B cell (primary cell): ENCODE data around the gene GNA12. TPM values are rescaled to one million over a fixed set of nuclear protein-coding genes. Genes with fewer than 3 reads are reported as not detected.

Source experiments
- ATAC-seq: fragments of 200-7000 bp; cut with Tn5 transposase; one replicate; pipeline ENCODE4 v1.10.0; 2021; ENCODE audit warnings: low read depth, mild to moderate bottlenecking, moderate number of reproducible peaks, moderate library complexity
- CTCF ChIA-PET: fragments of 350-600 bp; sonication (Branson Sonifier 250); formaldehyde crosslinking; loops from one replicate; lab custom pipeline; 2021; ENCODE audit warnings: antibody characterized with exemption, inconsistent platforms; lab: Charles Lee
- POLR2A ChIA-PET: fragments of 350-600 bp; sonication (Branson Sonifier 250); formaldehyde crosslinking; loops from one replicate; lab custom pipeline; 2021; ENCODE audit warnings: antibody characterized with exemption; lab: Charles Lee
- DNase-seq: peaks from one replicate; pipeline ENCODE4 v3.0.0; 2013
- H2AFZ ChIP-seq: 2 replicates; pipeline ENCODE4 v1.6.1; 2012; ENCODE audit warnings: mild to moderate bottlenecking, low read depth, low read length; ENCODE audit not compliant: insufficient read depth, poor library complexity, severe bottlenecking
- H3K27ac ChIP-seq, 2 donors: 1 replicate in 1 of 2; 2 replicates in 1 of 2; pipeline ENCODE4 v1.5.1; 2012 to 2013; ENCODE audit warnings: low read length in 2 of 2, mild to moderate bottlenecking in 2 of 2, moderate library complexity in 1 of 2
- H3K27me3 ChIP-seq, 4 experiments: fragments of 200-600 bp in 1 of 4; sonication (generic) in 1 of 4; replicated peaks in 1 of 4; 1 replicate in 2 of 4; 2 replicates in 2 of 4; pipeline versions ENCODE4 v1.6.1 to v1.7.0; 2013 to 2016; ENCODE audit warnings: low read length in 3 of 4, mild to moderate bottlenecking in 2 of 4, mixed read lengths in 1 of 4, moderate library complexity in 1 of 4; ENCODE audit not compliant: insufficient read depth in 4 of 4, control insufficient read depth in 3 of 4; ENCODE audit errors: control extremely low read depth in 1 of 4
- H3K36me3 ChIP-seq, 2 experiments: replicated peaks in 1 of 2; 1 replicate in 1 of 2; 2 replicates in 1 of 2; pipeline versions ENCODE4 v1.6.1 to v1.7.1; 2013; ENCODE audit warnings: low read length in 1 of 2; ENCODE audit not compliant: insufficient read depth in 2 of 2, control insufficient read depth in 1 of 2; ENCODE audit errors: control extremely low read depth in 1 of 2, extremely low read depth in 1 of 2
- H3K4me1 ChIP-seq, 2 donors: fragments of 200-600 bp in 1 of 2; sonication (generic) in 1 of 2; 1 replicate in 1 of 2; 2 replicates in 1 of 2; pipeline versions ENCODE4 v1.5.1 to v1.6.1; 2013 to 2017; ENCODE audit warnings: low read length in 2 of 2; ENCODE audit not compliant: control insufficient read depth in 2 of 2, insufficient read depth in 2 of 2
- H3K4me2 ChIP-seq: replicated peaks from 2 replicates; pipeline ENCODE3; 2012; ENCODE audit warnings: mild to moderate bottlenecking, low read depth, low read length; ENCODE audit not compliant: poor library complexity, severe bottlenecking
- H3K4me3 ChIP-seq, 5 experiments: fragments of 200-600 bp in 1 of 5; sonication (generic) in 1 of 5; 1 replicate in 3 of 5; 2 replicates in 2 of 5; pipeline versions ENCODE4 v1.5.1 to v1.7.0; 2011 to 2016; ENCODE audit warnings: low read length in 4 of 5, mild to moderate bottlenecking in 4 of 5, low read depth in 2 of 5, control low read depth in 1 of 5, moderate library complexity in 1 of 5; ENCODE audit not compliant: insufficient read depth in 1 of 5; ENCODE audit errors: control extremely low read depth in 1 of 5, extremely low read depth in 1 of 5
- H3K79me2 ChIP-seq: fragments of 200-600 bp; sonication (generic); one replicate; pipeline ENCODE4 v1.6.0; 2016; ENCODE audit warnings: low read length; ENCODE audit not compliant: control insufficient read depth, insufficient read depth
- H3K9ac ChIP-seq: fragments of 200-600 bp; sonication (generic); 2 replicates; pipeline ENCODE4 v1.6.1; 2017; ENCODE audit warnings: mild to moderate bottlenecking, low read length, moderate library complexity
- H3K9me3 ChIP-seq, 3 donors: one replicate each; pipeline versions ENCODE4 v1.6.1 to v1.7.1; 2013; ENCODE audit warnings: low read length in 2 of 3; ENCODE audit not compliant: control insufficient read depth in 2 of 3, insufficient read depth in 1 of 3; ENCODE audit errors: control extremely low read depth in 1 of 3
- H4K20me1 ChIP-seq: 2 replicates; pipeline ENCODE4 v1.6.0; 2012; ENCODE audit warnings: mild to moderate bottlenecking, low read length; ENCODE audit not compliant: insufficient read depth, control insufficient read depth, poor library complexity, severe bottlenecking
- H3K27ac Mint-ChIP-seq: one replicate; pipeline ENCODE4 v1.8.0; 2021; ENCODE audit warnings: mixed read lengths
- H3K27me3 Mint-ChIP-seq: one replicate; pipeline ENCODE4 v1.8.0; 2021; ENCODE audit warnings: mixed read lengths
- H3K4me1 Mint-ChIP-seq: one replicate; pipeline ENCODE4 v1.8.0; 2021; ENCODE audit warnings: mixed read lengths
- H3K4me3 Mint-ChIP-seq: one replicate; pipeline ENCODE4 v1.8.0; 2021; ENCODE audit warnings: mixed read lengths
- H3K9me3 Mint-ChIP-seq: one replicate; pipeline ENCODE4 v1.8.0; 2022; ENCODE audit warnings: mixed read lengths; ENCODE audit not compliant: insufficient read depth
- CTCF ChIP-seq: fragments of 200-600 bp; IDR thresholded peaks from one replicate; pipeline ENCODE4 v1.8.0; 2022; ENCODE audit warnings: antibody characterized with exemption, mild to moderate bottlenecking
- EZH2 ChIP-seq: IDR thresholded peaks from 2 replicates; pipeline ENCODE4 v1.6.1; 2012; ENCODE audit warnings: borderline replicate concordance, low read depth, mild to moderate bottlenecking, moderate library complexity, low read length; ENCODE audit not compliant: insufficient read depth, poor library complexity, severe bottlenecking
- WGBS: methylation state at CpG from one replicate; pipeline ENCODE4 v1.1.5; 2013; ENCODE audit warnings: missing lambda C conversion rate; ENCODE audit not compliant: insufficient coverage; 5-methylcytosine and 5-hydroxymethylcytosine counted together
- intact Hi-C: fragments of 100-400 bp; cut with micrococcal nuclease; formaldehyde crosslinking; loops from one replicate; pipeline ENCODE4 v1.10.0; 2022
- polyA plus RNA-seq: library from polyadenylated mRNA; depleted of rRNA; stranded (reverse); fragments of >200 nt; gene quantifications from 2 replicates; pipeline ENCODE4 v1.2.3, GENCODE V29; 2012
- total RNA-seq, 2 donors: library from RNA; stranded (reverse); fragments of 120-200 nt in 1 of 2; gene quantifications; 1 replicate in 1 of 2; 2 replicates in 1 of 2; pipeline versions ENCODE4 v1.2.3 to v1.2.4, GENCODE V29; 2013 to 2022

GNA12 gene
- total and polyA plus RNA-seq, 2 donors (not counting 1 experiment from before 2014, with no cell fraction given): 34.6 to 110 TPM

DNA sequence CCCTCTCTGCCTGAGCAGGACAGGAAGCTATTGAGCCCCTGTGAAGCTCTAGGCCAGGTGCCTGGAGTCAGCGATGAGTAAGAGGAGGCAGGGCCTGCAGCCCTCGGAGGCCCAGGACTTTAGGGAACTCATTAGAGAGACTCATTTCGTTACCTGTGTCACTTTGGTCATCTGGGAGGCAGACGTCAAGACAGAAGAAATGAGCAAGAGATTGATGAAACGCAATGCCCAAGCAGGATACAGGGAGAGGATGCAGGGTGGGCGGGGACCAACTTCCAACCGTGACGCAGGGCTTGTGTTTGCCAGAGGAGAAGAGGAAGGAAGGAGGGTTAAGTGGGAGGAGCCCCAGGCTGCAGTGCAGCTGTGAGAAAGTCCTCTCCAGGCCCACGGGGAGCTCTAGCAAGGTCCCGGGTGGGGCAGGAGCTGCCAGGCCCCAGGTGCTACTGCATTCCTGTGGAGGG is 26.4 kb upstream of the GNA12 start:
- DNase-seq (peak; percentile 68), ATAC-seq (peak; percentile 82)
- H3K4me1 ChIP-seq: peaks cover 17 to 20% of the 10 kb centered on the region in 2 donors
- Mint-ChIP-seq H3K27me3 (no peaks in the 10 kb centered on the region), H3K4me3 (peak overlapping the region; percentile 77), H3K4me1 (peaks cover 30% of the 10 kb centered on the region), H3K27ac (peak overlapping the region; percentile 72), H3K9me3 (no peaks in the 10 kb centered on the region)
- no peaks in the 10 kb centered on the region for H3K27me3 ChIP-seq
- H3K9me3 ChIP-seq: no peaks in the 10 kb centered on the region
- CTCF ChIA-PET: interaction anchor here (0.6 to 1.5 kb wide), 6 partner anchors 17 to 632 kb away, joined by 3 read pairs; no protein-coding TSS in a partner anchor
- intact Hi-C loops: no loop called here
- WGBS: 3% methylated on average over 10 of the region's 10 CpGs
- H3K79me2 ChIP-seq: no peaks in the 10 kb centered on the region
- H2AFZ ChIP-seq: peak overlapping the region; percentile 85
- H3K27ac ChIP-seq: peak overlapping the region; percentile 1 to 16
- POLR2A ChIA-PET: interaction anchor here (0.6 kb wide), 1 partner anchor 71 kb away, joined by 3 read pairs; no protein-coding TSS in a partner anchor
- peak overlapping the region; percentile 57 for H3K9ac ChIP-seq
- no peaks in the 10 kb centered on the region for H4K20me1 ChIP-seq
- H3K36me3 ChIP-seq: no peaks in the 10 kb centered on the region
- TF ChIP-seq EZH2 (no peak), CTCF (no peak)
- peak overlapping the region; percentile 77 for H3K4me2 ChIP-seq
- peak overlapping the region in 4 of 5 experiments; percentile 12 to 66 (median 36) for H3K4me3 ChIP-seq

GRCh38 chr7:2869981-2870380 is 25.9 kb upstream of the GNA12 start:
- no peak for TF ChIP-seq EZH2
- no peak for TF ChIP-seq CTCF
- peak overlapping the region; percentile 72 for H3K27ac Mint-ChIP-seq
- CTCF ChIA-PET: interaction anchor here (0.6 to 1.5 kb wide), 6 partner anchors 17 to 1761 kb away, joined by 3 read pairs; no protein-coding TSS in a partner anchor
- no peaks in the 10 kb centered on the region for H3K79me2 ChIP-seq
- intact Hi-C loops: loop anchor here (10.0 kb wide), 1 partner anchor 195 kb away; no protein-coding TSS in a partner anchor
- no peaks in the 10 kb centered on the region for H3K27me3 ChIP-seq
- H4K20me1 ChIP-seq: no peaks in the 10 kb centered on the region
- 67% methylated on average over 13 of the region's 15 CpGs for WGBS
- POLR2A ChIA-PET: interaction anchor here (0.6 kb wide), 1 partner anchor 20 kb away, joined by 9 read pairs; no protein-coding TSS in a partner anchor
- H3K27me3 Mint-ChIP-seq: no peaks in the 10 kb centered on the region
- peaks cover 17 to 23% of the 10 kb centered on the region in 2 donors for H3K4me1 ChIP-seq
- H3K4me3 Mint-ChIP-seq: peak overlapping the region; percentile 77
- H3K36me3 ChIP-seq: no peaks in the 10 kb centered on the region
- H3K4me3 ChIP-seq: peak overlapping the region in 4 of 5 experiments; percentile 12 to 66 (median 36)
- peak overlapping the region; percentile 85 for H2AFZ ChIP-seq
- peak overlapping the region in 1 of 2 donors; percentile 16 for H3K27ac ChIP-seq
- ATAC-seq: no peak
- H3K4me2 ChIP-seq: peak overlapping the region; percentile 77
- peaks cover 32% of the 10 kb centered on the region for H3K4me1 Mint-ChIP-seq
- no peaks in the 10 kb centered on the region for H3K9me3 Mint-ChIP-seq
- H3K9me3 ChIP-seq: no peaks in the 10 kb centered on the region
- peak overlapping the region; percentile 57 for H3K9ac ChIP-seq
- no peak for DNase-seq
